Body of pancreas (tissue), 4 donors: ENCODE data around the gene SEMA7A. TPM values are rescaled to one million over a fixed set of nuclear protein-coding genes. Genes with fewer than 3 reads are reported as not detected.

Source experiments
- ATAC-seq: fragments of 150-250 bp; one replicate; pipeline ENCODE4 v1.9.1; 2016
- DNase-seq, 4 donors: peaks; one replicate each; pipeline ENCODE4 v3.0.0-alpha.2; 2019
- H3K27ac ChIP-seq, 4 donors: fragments of 200-600 bp; sonication (generic); 1 replicate in 3 of 4; 2 replicates in 1 of 4; pipeline versions ENCODE4 v1.5.1 to v1.6.1; 2016 to 2019; ENCODE audit warnings: mild to moderate bottlenecking in 1 of 4, mixed read lengths in 1 of 4, moderate library complexity in 1 of 4
- H3K27me3 ChIP-seq, 2 donors: fragments of 200-600 bp; sonication (generic); one replicate each; pipeline ENCODE4 v1.6.0; 2016; ENCODE audit warnings: mild to moderate bottlenecking in 1 of 2
- H3K36me3 ChIP-seq, 2 donors: fragments of 200-600 bp; sonication (generic); replicated peaks in 1 of 2; 2 replicates each; pipeline ENCODE4 v1.5.1; 2016; ENCODE audit warnings: low read depth in 2 of 2; ENCODE audit not compliant: insufficient read depth in 1 of 2
- H3K4me1 ChIP-seq: fragments of 200-600 bp; sonication (generic); one replicate; pipeline ENCODE4 v1.6.0; 2016
- H3K4me3 ChIP-seq, 2 donors: fragments of 200-600 bp; sonication (generic); 1 replicate in 1 of 2; 2 replicates in 1 of 2; pipeline ENCODE4 v1.5.1; 2016 to 2019
- H3K9me3 ChIP-seq, 3 donors: fragments of 200-600 bp; sonication (generic); 1 replicate in 2 of 3; 2 replicates in 1 of 3; pipeline ENCODE4 v1.5.1; 2016
- CTCF ChIP-seq, 7 experiments: fragments of 450-650 bp in 4 of 7; fragments of 200-600 bp in 3 of 7; sonication (generic) in 3 of 7; IDR thresholded peaks; one replicate each; pipeline ENCODE4 v1.5.1; 2016 to 2019; ENCODE audit warnings: antibody characterized with exemption in 7 of 7
- POLR2A ChIP-seq, 3 donors: fragments of 450-650 bp; IDR thresholded peaks; one replicate each; pipeline ENCODE4 v1.6.1; 2016; ENCODE audit warnings: antibody characterized with exemption in 3 of 3, mild to moderate bottlenecking in 2 of 3
- WGBS, 2 donors: methylation state at CpG; one replicate each; pipeline ENCODE4 v1.1.5; 2017; 5-methylcytosine and 5-hydroxymethylcytosine counted together
- intact Hi-C: fragments of 100-400 bp; cut with DNase I; formaldehyde crosslinking; loops from one replicate; pipeline ENCODE4 v1.15.1; 2023
- total RNA-seq, 2 donors: library from RNA; depleted of rRNA; stranded (reverse); fragments of >200 nt; gene quantifications; one replicate each; pipeline ENCODE4 v1.1.0, GENCODE V29; 2016

Gene SEMA7A
- total RNA-seq, 2 donors from 2014 or later: 0.33 to 0.52 TPM

GRCh38 chr15:74424901-74425528, 8.7 kb downstream of the SEMA7A start:
- Histone ChIP-seq H3K4me3 (no peak overlapping the region), H3K27me3 (no peaks in the 10 kb centered on the region), H3K36me3 (no peaks in the 10 kb centered on the region), H3K4me1 (no peaks in the 10 kb centered on the region), H3K9me3 (no peaks in the 10 kb centered on the region), H3K27ac (no peak overlapping the region)
- TF ChIP-seq CTCF (IDR thresholded peaks at IDR 0.05) (no peak), POLR2A (IDR thresholded peaks at IDR 0.05) (no peak)
- 84 to 85% methylated on average over 8 of the region's 8 CpGs for WGBS, 2 donors
- no peak for DNase-seq
- ATAC-seq: no peak
- intact Hi-C loops: no loop called here

GRCh38 chr15:74423431-74424257, 10.1 kb downstream of the SEMA7A start:
- no peaks in the 10 kb centered on the region for H3K27me3 ChIP-seq
- TF ChIP-seq POLR2A (IDR thresholded peaks at IDR 0.05) (no peak), CTCF (IDR thresholded peaks at IDR 0.05) (no peak)
- WGBS, 2 donors: 83 to 87% methylated on average over 9 to 10 of the region's 10 CpGs
- DNase-seq (no peak), ATAC-seq (no peak)
- no peaks in the 10 kb centered on the region for H3K36me3 ChIP-seq
- H3K9me3 ChIP-seq: no peaks in the 10 kb centered on the region
- intact Hi-C loops: no loop called here
- H3K4me1 ChIP-seq: no peaks in the 10 kb centered on the region
- no peak overlapping the region for H3K4me3 ChIP-seq
- H3K27ac ChIP-seq: no peak overlapping the region

GRCh38 chr15:74422652-74423430, 10.9 kb downstream of the SEMA7A start:
- Histone ChIP-seq H3K4me3 (no peak overlapping the region), H3K4me1 (no peaks in the 10 kb centered on the region), H3K27ac (no peak overlapping the region), H3K27me3 (no peaks in the 10 kb centered on the region), H3K9me3 (no peaks in the 10 kb centered on the region), H3K36me3 (no peaks in the 10 kb centered on the region)
- intact Hi-C loops: no loop called here
- ATAC-seq (no peak), DNase-seq (no peak)
- no peak for TF ChIP-seq CTCF (IDR thresholded peaks at IDR 0.05)
- TF ChIP-seq POLR2A (IDR thresholded peaks at IDR 0.05): no peak
- WGBS, 2 donors: 73 to 74% methylated on average over 6 to 14 of the region's 14 CpGs

GRCh38 chr15:74422265-74422651, 11.5 kb downstream of the SEMA7A start:
- intact Hi-C loops: no loop called here
- 87 to 91% methylated on average over 6 to 7 of the region's 9 CpGs for WGBS, 2 donors
- no peaks in the 10 kb centered on the region for H3K36me3 ChIP-seq
- no peak for TF ChIP-seq CTCF (IDR thresholded peaks at IDR 0.05)
- TF ChIP-seq POLR2A (IDR thresholded peaks at IDR 0.05): no peak
- H3K9me3 ChIP-seq: no peaks in the 10 kb centered on the region
- no peaks in the 10 kb centered on the region for H3K4me1 ChIP-seq
- DNase-seq: no peak
- no peak overlapping the region for H3K27ac ChIP-seq
- H3K4me3 ChIP-seq: no peak overlapping the region
- no peaks in the 10 kb centered on the region for H3K27me3 ChIP-seq
- ATAC-seq: no peak
